HEK293 (cell line): Measurements from ENCODE around the gene TMC3.

Experiments
- GLIS1 ChIP-seq: fragments of 450-650 bp; formaldehyde crosslinking; IDR thresholded peaks from 2 replicates; pipeline ENCODE4 v1.5.1; 2016; ENCODE audit warnings: missing biosample characterization, missing genetic modification characterization
- MEIS1 ChIP-seq: sonication (generic); formaldehyde crosslinking; IDR thresholded peaks from 2 replicates; pipeline ENCODE4 v1.8.1; 2022; ENCODE audit warnings: missing genetic modification reagents, mild to moderate bottlenecking, borderline replicate concordance
- MYNN ChIP-seq: fragments of 450-650 bp; formaldehyde crosslinking; IDR thresholded peaks from 2 replicates; pipeline ENCODE4 v1.5.1; 2016; ENCODE audit warnings: missing biosample characterization, missing genetic modification characterization, borderline replicate concordance
- OSR2 ChIP-seq: fragments of 450-650 bp; formaldehyde crosslinking; IDR thresholded peaks from 2 replicates; pipeline ENCODE4 v1.5.1; 2016; ENCODE audit warnings: missing biosample characterization, missing genetic modification characterization
- SCRT1 ChIP-seq: fragments of 450-650 bp; formaldehyde crosslinking; IDR thresholded peaks from 2 replicates; pipeline ENCODE4 v1.5.1; 2016; ENCODE audit warnings: missing biosample characterization, missing genetic modification characterization, borderline replicate concordance
- SP2 ChIP-seq: fragments of 450-650 bp; formaldehyde crosslinking; IDR thresholded peaks from 2 replicates; pipeline ENCODE4 v1.5.1; 2016; ENCODE audit warnings: missing biosample characterization, missing genetic modification characterization
- TRIM28 ChIP-seq: IDR thresholded peaks from 2 replicates; pipeline ENCODE4 v1.6.1; 2011; ENCODE audit warnings: low read length, control low read depth, borderline replicate concordance
- YY1 ChIP-seq: fragments of 450-650 bp; formaldehyde crosslinking; IDR thresholded peaks from 2 replicates; pipeline ENCODE4 v1.5.1; 2018; ENCODE audit warnings: missing biosample characterization, missing genetic modification characterization
- ZBTB21 ChIP-seq: fragments of 450-650 bp; formaldehyde crosslinking; IDR thresholded peaks from 2 replicates; pipeline ENCODE4 v1.5.1; 2017; ENCODE audit warnings: missing biosample characterization, missing genetic modification characterization
- ZIC2 ChIP-seq: fragments of 450-650 bp; formaldehyde crosslinking; IDR thresholded peaks from 2 replicates; pipeline ENCODE4 v1.5.1; 2016; ENCODE audit warnings: missing biosample characterization, missing genetic modification characterization
- ZNF146 ChIP-seq: fragments of 450-650 bp; formaldehyde crosslinking; IDR thresholded peaks from 2 replicates; pipeline ENCODE4 v1.5.1; 2016; ENCODE audit warnings: missing biosample characterization, missing genetic modification characterization
- ZNF214 ChIP-seq: fragments of 450-650 bp; formaldehyde crosslinking; IDR thresholded peaks from 2 replicates; pipeline ENCODE4 v1.5.1; 2017; ENCODE audit warnings: missing biosample characterization, mild to moderate bottlenecking, missing genetic modification characterization, borderline replicate concordance
- ZNF274 ChIP-seq, 2 experiments: fragments of 200-500 bp in 1 of 2; fragments of 450-650 bp in 1 of 2; sonication (Bioruptor generic) in 1 of 2; formaldehyde crosslinking in 1 of 2; IDR thresholded peaks; 2 replicates each; pipeline versions ENCODE4 v1.5.1 to v1.6.1; 2014 to 2016; ENCODE audit warnings: borderline replicate concordance in 1 of 2, inconsistent platforms in 1 of 2, low read length in 1 of 2, missing biosample characterization in 1 of 2, missing genetic modification characterization in 1 of 2
- ZNF335 ChIP-seq: fragments of 450-650 bp; formaldehyde crosslinking; conservative IDR thresholded peaks from 2 replicates; pipeline ENCODE4 v1.5.1; 2016; ENCODE audit warnings: missing biosample characterization, missing genetic modification characterization
- ZNF366 ChIP-seq: fragments of 450-650 bp; formaldehyde crosslinking; conservative IDR thresholded peaks from 2 replicates; pipeline ENCODE4 v1.5.1; 2016; ENCODE audit warnings: missing biosample characterization, missing genetic modification characterization
- ZNF37A ChIP-seq: fragments of 450-650 bp; IDR thresholded peaks from 2 replicates; pipeline ENCODE4 v1.5.1; 2018; ENCODE audit warnings: missing biosample characterization, missing genetic modification characterization
- ZNF548 ChIP-seq: fragments of 450-650 bp; formaldehyde crosslinking; IDR thresholded peaks from 2 replicates; pipeline ENCODE4 v1.5.1; 2016; ENCODE audit warnings: missing biosample characterization, missing genetic modification characterization
- ZNF660 ChIP-seq: fragments of 450-650 bp; IDR thresholded peaks from 2 replicates; pipeline ENCODE4 v1.5.1; 2018; ENCODE audit warnings: missing biosample characterization, mild to moderate bottlenecking, missing genetic modification characterization
- ZNF707 ChIP-seq: fragments of 450-650 bp; formaldehyde crosslinking; IDR thresholded peaks from 2 replicates; pipeline ENCODE4 v1.5.1; 2016; ENCODE audit warnings: missing biosample characterization, missing genetic modification characterization
- ZXDB ChIP-seq: fragments of 450-650 bp; formaldehyde crosslinking; IDR thresholded peaks from 2 replicates; pipeline ENCODE4 v1.5.1; 2016; ENCODE audit warnings: missing biosample characterization, missing genetic modification characterization
- TF ChIP-seq, protein P1 (sequence below): fragments of 450-650 bp; formaldehyde crosslinking; IDR thresholded peaks from 2 replicates; pipeline ENCODE4 v1.5.1; 2016; ENCODE audit warnings: missing biosample characterization, missing genetic modification characterization
- TF ChIP-seq, protein P2 (sequence below): fragments of 450-650 bp; formaldehyde crosslinking; IDR thresholded peaks from 2 replicates; pipeline ENCODE4 v1.5.1; 2016; ENCODE audit warnings: missing biosample characterization, missing genetic modification characterization
- TF ChIP-seq, protein P3 (sequence below): fragments of 450-650 bp; formaldehyde crosslinking; IDR thresholded peaks from 2 replicates; pipeline ENCODE4 v1.5.1; 2016; ENCODE audit warnings: missing biosample characterization, missing genetic modification characterization
- TF ChIP-seq, protein P4 (sequence below): fragments of 450-650 bp; formaldehyde crosslinking; IDR thresholded peaks from 2 replicates; pipeline ENCODE4 v1.5.1; 2016; ENCODE audit warnings: missing biosample characterization, missing genetic modification characterization, low read depth
- TF ChIP-seq, protein P5 (sequence below): fragments of 450-650 bp; formaldehyde crosslinking; IDR thresholded peaks from 2 replicates; pipeline ENCODE4 v1.5.1; 2017; ENCODE audit warnings: missing biosample characterization, missing genetic modification characterization
- TF ChIP-seq, protein P6 (sequence below): fragments of 450-650 bp; formaldehyde crosslinking; IDR thresholded peaks from 2 replicates; pipeline ENCODE4 v1.5.1; 2016; ENCODE audit warnings: missing biosample characterization, missing genetic modification characterization, low read depth
- TF ChIP-seq, protein P7 (sequence below): fragments of 450-650 bp; formaldehyde crosslinking; IDR thresholded peaks from 2 replicates; pipeline ENCODE4 v1.5.1; 2016; ENCODE audit warnings: missing biosample characterization, missing genetic modification characterization

TMC3 gene

DNA sequence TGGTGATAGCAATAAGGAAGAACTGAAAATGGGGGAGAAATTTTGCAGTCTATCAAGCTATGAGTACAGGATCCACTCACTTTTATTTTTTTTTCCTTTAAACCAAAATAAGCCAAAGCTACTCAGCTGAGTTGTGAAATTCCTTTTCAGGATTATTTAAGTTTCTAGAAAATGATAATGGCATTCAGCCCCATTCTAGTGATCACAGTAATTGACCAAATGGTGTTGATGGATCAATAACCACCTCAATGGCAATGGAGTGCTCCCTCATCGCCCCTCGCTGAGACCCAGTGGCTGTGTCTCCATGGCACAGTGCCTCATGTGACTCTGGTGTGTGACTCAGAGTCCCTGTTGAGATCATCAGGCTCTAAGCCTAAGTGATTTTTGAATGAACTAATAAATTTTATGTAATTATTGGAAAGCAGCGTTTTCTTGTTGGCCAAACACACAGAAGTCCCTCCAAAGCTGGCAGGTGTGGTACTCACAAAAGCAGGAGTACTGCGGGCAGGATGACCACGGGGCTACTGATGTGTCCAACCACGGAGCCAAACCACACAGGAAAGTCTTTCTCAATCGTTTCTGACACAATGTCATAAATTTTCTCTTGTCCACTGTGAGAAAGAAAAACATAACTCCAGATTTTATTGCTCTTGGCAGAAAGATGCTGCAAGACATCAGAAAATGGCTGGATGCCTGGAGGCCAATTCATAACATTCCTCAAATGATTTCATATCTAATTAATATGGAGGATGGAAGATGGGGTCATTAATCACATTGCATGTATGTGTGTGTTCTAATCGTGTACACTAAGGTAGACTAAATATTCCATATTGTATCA is 35.6 kb downstream of the TMC3 start (continued):
- TF ChIP-seq, protein P1, sequence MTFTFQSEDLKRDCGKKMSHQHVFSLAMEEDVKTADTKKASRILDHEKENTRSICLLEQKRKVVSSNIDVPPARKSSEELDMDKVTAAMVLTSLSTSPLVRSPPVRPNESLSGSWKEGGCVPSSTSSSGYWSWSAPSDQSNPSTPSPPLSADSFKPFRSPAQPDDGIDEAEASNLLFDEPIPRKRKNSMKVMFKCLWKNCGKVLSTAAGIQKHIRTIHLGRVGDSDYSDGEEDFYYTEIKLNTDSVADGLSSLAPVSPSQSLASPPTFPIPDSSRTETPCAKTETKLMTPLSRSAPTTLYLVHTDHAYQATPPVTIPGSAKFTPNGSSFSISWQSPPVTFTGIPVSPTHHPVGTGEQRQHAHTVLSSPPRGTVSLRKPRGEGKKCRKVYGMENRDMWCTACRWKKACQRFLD (tag by site-specific recombination), result no peak
- TF ChIP-seq ZNF660 (tag by site-specific recombination) (peak; percentile 56), ZNF37A (tag by site-specific recombination) (no peak), ZNF548 (tag by site-specific recombination) (no peak), YY1 (tag by site-specific recombination) (no peak), ZXDB (tag by site-specific recombination) (0 out of 2 replicates have a peak, but pooled peaks have one; percentile 18), ZNF146 (tag by site-specific recombination) (no peak), SCRT1 (tag by site-specific recombination) (no peak), TRIM28 (0 out of 2 replicates have a peak, but pooled peaks have one; percentile 21), ZNF274 (IDR thresholded peaks at IDR 0.05; ENCODE audit: low read length) (no peak), ZNF274 (tag by site-specific recombination; IDR thresholded peaks at IDR 0.05; ENCODE audit: borderline replicate concordance) (no peak), MEIS1 (CRISPR knock-in tag) (peak; percentile 74; the same call in 1 of the 2 replicates), GLIS1 (tag by site-specific recombination) (0 out of 2 replicates have a peak, but pooled peaks have one; percentile 14), OSR2 (tag by site-specific recombination) (peak; percentile 68), ZBTB21 (tag by site-specific recombination) (peak; percentile 47; the same call in 1 of the 2 replicates), ZNF366 (tag by site-specific recombination) (peak; percentile 97), ZIC2 (peak; percentile 42; the same call in 1 of the 2 replicates), ZNF335 (tag by site-specific recombination) (peak; percentile 62), MYNN (tag by site-specific recombination) (no peak), ZNF214 (no peak), SP2 (0 out of 2 replicates have a peak, but pooled peaks have one; percentile 27), ZNF707 (tag by site-specific recombination) (no peak)
- TF ChIP-seq, protein P2, sequence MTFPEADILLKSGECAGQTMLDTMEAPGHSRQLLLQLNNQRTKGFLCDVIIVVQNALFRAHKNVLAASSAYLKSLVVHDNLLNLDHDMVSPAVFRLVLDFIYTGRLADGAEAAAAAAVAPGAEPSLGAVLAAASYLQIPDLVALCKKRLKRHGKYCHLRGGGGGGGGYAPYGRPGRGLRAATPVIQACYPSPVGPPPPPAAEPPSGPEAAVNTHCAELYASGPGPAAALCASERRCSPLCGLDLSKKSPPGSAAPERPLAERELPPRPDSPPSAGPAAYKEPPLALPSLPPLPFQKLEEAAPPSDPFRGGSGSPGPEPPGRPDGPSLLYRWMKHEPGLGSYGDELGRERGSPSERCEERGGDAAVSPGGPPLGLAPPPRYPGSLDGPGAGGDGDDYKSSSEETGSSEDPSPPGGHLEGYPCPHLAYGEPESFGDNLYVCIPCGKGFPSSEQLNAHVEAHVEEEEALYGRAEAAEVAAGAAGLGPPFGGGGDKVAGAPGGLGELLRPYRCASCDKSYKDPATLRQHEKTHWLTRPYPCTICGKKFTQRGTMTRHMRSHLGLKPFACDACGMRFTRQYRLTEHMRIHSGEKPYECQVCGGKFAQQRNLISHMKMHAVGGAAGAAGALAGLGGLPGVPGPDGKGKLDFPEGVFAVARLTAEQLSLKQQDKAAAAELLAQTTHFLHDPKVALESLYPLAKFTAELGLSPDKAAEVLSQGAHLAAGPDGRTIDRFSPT (tag by site-specific recombination), result peak; percentile 76
- TF ChIP-seq, protein P3, sequence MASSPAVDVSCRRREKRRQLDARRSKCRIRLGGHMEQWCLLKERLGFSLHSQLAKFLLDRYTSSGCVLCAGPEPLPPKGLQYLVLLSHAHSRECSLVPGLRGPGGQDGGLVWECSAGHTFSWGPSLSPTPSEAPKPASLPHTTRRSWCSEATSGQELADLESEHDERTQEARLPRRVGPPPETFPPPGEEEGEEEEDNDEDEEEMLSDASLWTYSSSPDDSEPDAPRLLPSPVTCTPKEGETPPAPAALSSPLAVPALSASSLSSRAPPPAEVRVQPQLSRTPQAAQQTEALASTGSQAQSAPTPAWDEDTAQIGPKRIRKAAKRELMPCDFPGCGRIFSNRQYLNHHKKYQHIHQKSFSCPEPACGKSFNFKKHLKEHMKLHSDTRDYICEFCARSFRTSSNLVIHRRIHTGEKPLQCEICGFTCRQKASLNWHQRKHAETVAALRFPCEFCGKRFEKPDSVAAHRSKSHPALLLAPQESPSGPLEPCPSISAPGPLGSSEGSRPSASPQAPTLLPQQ (tag by site-specific recombination), result peak; percentile 54
- TF ChIP-seq, protein P4, sequence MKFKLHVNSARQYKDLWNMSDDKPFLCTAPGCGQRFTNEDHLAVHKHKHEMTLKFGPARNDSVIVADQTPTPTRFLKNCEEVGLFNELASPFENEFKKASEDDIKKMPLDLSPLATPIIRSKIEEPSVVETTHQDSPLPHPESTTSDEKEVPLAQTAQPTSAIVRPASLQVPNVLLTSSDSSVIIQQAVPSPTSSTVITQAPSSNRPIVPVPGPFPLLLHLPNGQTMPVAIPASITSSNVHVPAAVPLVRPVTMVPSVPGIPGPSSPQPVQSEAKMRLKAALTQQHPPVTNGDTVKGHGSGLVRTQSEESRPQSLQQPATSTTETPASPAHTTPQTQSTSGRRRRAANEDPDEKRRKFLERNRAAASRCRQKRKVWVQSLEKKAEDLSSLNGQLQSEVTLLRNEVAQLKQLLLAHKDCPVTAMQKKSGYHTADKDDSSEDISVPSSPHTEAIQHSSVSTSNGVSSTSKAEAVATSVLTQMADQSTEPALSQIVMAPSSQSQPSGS (tag by site-specific recombination), result no peak
- TF ChIP-seq, protein P5, sequence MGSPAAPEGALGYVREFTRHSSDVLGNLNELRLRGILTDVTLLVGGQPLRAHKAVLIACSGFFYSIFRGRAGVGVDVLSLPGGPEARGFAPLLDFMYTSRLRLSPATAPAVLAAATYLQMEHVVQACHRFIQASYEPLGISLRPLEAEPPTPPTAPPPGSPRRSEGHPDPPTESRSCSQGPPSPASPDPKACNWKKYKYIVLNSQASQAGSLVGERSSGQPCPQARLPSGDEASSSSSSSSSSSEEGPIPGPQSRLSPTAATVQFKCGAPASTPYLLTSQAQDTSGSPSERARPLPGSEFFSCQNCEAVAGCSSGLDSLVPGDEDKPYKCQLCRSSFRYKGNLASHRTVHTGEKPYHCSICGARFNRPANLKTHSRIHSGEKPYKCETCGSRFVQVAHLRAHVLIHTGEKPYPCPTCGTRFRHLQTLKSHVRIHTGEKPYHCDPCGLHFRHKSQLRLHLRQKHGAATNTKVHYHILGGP (tag by site-specific recombination), result peak; percentile 95
- TF ChIP-seq, protein P6, sequence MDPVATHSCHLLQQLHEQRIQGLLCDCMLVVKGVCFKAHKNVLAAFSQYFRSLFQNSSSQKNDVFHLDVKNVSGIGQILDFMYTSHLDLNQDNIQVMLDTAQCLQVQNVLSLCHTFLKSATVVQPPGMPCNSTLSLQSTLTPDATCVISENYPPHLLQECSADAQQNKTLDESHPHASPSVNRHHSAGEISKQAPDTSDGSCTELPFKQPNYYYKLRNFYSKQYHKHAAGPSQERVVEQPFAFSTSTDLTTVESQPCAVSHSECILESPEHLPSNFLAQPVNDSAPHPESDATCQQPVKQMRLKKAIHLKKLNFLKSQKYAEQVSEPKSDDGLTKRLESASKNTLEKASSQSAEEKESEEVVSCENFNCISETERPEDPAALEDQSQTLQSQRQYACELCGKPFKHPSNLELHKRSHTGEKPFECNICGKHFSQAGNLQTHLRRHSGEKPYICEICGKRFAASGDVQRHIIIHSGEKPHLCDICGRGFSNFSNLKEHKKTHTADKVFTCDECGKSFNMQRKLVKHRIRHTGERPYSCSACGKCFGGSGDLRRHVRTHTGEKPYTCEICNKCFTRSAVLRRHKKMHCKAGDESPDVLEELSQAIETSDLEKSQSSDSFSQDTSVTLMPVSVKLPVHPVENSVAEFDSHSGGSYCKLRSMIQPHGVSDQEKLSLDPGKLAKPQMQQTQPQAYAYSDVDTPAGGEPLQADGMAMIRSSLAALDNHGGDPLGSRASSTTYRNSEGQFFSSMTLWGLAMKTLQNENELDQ (tag by site-specific recombination), result no peak
- TF ChIP-seq, protein P7, sequence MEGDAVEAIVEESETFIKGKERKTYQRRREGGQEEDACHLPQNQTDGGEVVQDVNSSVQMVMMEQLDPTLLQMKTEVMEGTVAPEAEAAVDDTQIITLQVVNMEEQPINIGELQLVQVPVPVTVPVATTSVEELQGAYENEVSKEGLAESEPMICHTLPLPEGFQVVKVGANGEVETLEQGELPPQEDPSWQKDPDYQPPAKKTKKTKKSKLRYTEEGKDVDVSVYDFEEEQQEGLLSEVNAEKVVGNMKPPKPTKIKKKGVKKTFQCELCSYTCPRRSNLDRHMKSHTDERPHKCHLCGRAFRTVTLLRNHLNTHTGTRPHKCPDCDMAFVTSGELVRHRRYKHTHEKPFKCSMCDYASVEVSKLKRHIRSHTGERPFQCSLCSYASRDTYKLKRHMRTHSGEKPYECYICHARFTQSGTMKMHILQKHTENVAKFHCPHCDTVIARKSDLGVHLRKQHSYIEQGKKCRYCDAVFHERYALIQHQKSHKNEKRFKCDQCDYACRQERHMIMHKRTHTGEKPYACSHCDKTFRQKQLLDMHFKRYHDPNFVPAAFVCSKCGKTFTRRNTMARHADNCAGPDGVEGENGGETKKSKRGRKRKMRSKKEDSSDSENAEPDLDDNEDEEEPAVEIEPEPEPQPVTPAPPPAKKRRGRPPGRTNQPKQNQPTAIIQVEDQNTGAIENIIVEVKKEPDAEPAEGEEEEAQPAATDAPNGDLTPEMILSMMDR (tag by site-specific recombination), result no peak
